ENCODE results near the gene TCF7L2.

Gene TCF7L2

GRCh38 chr10:113068178-113068890 lies 118.3 kb downstream of the TCF7L2 start:
- DNase-seq: no peak

GRCh38 chr10:113069595-113069994 lies 119.5 kb downstream of the TCF7L2 start:
- no peak for DNase-seq

- DNase-seq: no peak
These were observed 121.4 kb downstream of the TCF7L2 start for GRCh38 chr10:113071446-113071845.

- no peak for DNase-seq
These were observed 123.6 kb downstream of the TCF7L2 start for GRCh38 chr10:113073549-113074189.

- DNase-seq: no peak
These were observed 126.9 kb downstream of the TCF7L2 start for GRCh38 chr10:113076949-113077348.

GRCh38 chr10:113078282-113078907 lies 128.3 kb downstream of the TCF7L2 start:
- DNase-seq: no peak

- no peak for DNase-seq
These were observed 130.2 kb downstream of the TCF7L2 start for GRCh38 chr10:113080061-113080924.

- DNase-seq: no peak
These were observed 130.8 kb downstream of the TCF7L2 start for GRCh38 chr10:113080925-113081229.

GRCh38 chr10:113084031-113084430 lies 134.0 kb downstream of the TCF7L2 start:
- DNase-seq: no peak

GRCh38 chr10:113085776-113086175 lies 135.7 kb downstream of the TCF7L2 start:
- no peak for DNase-seq

GRCh38 chr10:113086282-113086681 lies 136.2 kb downstream of the TCF7L2 start:
- DNase-seq: no peak

- no peak for DNase-seq
These were observed 137.3 kb downstream of the TCF7L2 start for GRCh38 chr10:113087165-113088029.

- DNase-seq: no peak
These were observed 138.1 kb downstream of the TCF7L2 start for GRCh38 chr10:113088194-113088593.

GRCh38 chr10:113089551-113089950 lies 139.5 kb downstream of the TCF7L2 start:
- DNase-seq: no peak

GRCh38 chr10:113091920-113092319 lies 141.9 kb downstream of the TCF7L2 start:
- no peak for DNase-seq

- DNase-seq: peak; percentile 15
These were observed 143.4 kb downstream of the TCF7L2 start for GRCh38 chr10:113093188-113094113.

- DNase-seq: peak; percentile 47
These were observed 144.1 kb downstream of the TCF7L2 start for GRCh38 chr10:113094114-113094486.

GRCh38 chr10:113095419-113096127 lies 145.5 kb downstream of the TCF7L2 start:
- DNase-seq: no peak

GRCh38 chr10:113096128-113096996 lies 146.3 kb downstream of the TCF7L2 start:
- no peak for DNase-seq

- DNase-seq: no peak
These were observed 147.0 kb downstream of the TCF7L2 start for GRCh38 chr10:113097036-113097435.

Measured in CD4-positive, alpha-beta T cell treated with Interleukin-21 for 1 hour (primary cell).